HT1080 (cell line): ENCODE results near the gene EVC. TPM values are rescaled to one million over a fixed set of nuclear protein-coding genes. Genes with fewer than 3 reads are reported as not detected.
"Not testable (repeated sequence)": the region's sequence is repeated elsewhere in the genome, so short reads cannot be mapped to it uniquely, and the experiment has no call there.

Experiments
- DNase-seq: peaks from one replicate; pipeline ENCODE4 v3.0.0-alpha.2; 2015; ENCODE audit warnings: low read depth
- total RNA-seq: library from RNA; depleted of rRNA; stranded (reverse); fragments of >200 nt; shearing (Covaris generic); gene quantifications from 2 replicates; pipeline ENCODE4 v1.2.3, GENCODE V29; 2014

EVC gene
- total RNA-seq, 1 experiment from 2014 or later, result 12.0 TPM

- no peak for DNase-seq
Observed at GRCh38 chr4:5810770-5811430, 99.9 kb downstream of the EVC start.

GRCh38 chr4:5812057-5812456, 101.1 kb downstream of the EVC start:
- DNase-seq, result not testable (repeated sequence)

GRCh38 chr4:5812506-5813229, 101.7 kb downstream of the EVC start:
- DNase-seq, result peak; percentile 49

GRCh38 chr4:5813882-5814255, 102.9 kb downstream of the EVC start:
- no peak for DNase-seq

GRCh38 chr4:5814421-5814820, 103.4 kb downstream of the EVC start:
- no peak for DNase-seq

- DNase-seq, result no peak
Observed at GRCh38 chr4:5815641-5816040, 104.6 kb downstream of the EVC start.

GRCh38 chr4:5816101-5816500, 105.1 kb downstream of the EVC start:
- DNase-seq, result no peak

GRCh38 chr4:5816851-5817375, 105.9 kb downstream of the EVC start:
- DNase-seq, result no peak

GRCh38 chr4:5821665-5822358, 110.8 kb downstream of the EVC start:
- no peak for DNase-seq

- DNase-seq, result no peak
Observed at GRCh38 chr4:5822619-5823018, 111.6 kb downstream of the EVC start.

- DNase-seq, result no peak
Observed at GRCh38 chr4:5823542-5824211, 112.7 kb downstream of the EVC start.

- peak; percentile 36 for DNase-seq
Observed at GRCh38 chr4:5824227-5824626, 113.2 kb downstream of the EVC start.

GRCh38 chr4:5824635-5825034, 113.6 kb downstream of the EVC start:
- DNase-seq, result peak; percentile 35

GRCh38 chr4:5825321-5826041, 114.5 kb downstream of the EVC start:
- no peak for DNase-seq

- no peak for DNase-seq
Observed at GRCh38 chr4:5826437-5827107, 115.6 kb downstream of the EVC start.

- peak; percentile 73 for DNase-seq
Observed at GRCh38 chr4:5827108-5828004, 116.4 kb downstream of the EVC start.

- DNase-seq, result no peak
Observed at GRCh38 chr4:5828005-5828391, 117.0 kb downstream of the EVC start.

- no peak for DNase-seq
Observed at GRCh38 chr4:5836943-5837342, 125.9 kb downstream of the EVC start.

- not testable (repeated sequence) for DNase-seq
Observed at GRCh38 chr4:5837483-5837882, 126.5 kb downstream of the EVC start.
